ENCODE data around the gene RGSL1. TPM values are rescaled to one million over a fixed set of nuclear protein-coding genes. Genes with fewer than 3 reads are reported as not detected.
"Not testable (repeated sequence)": the region's sequence is repeated elsewhere in the genome, so short reads cannot be mapped to it uniquely, and the experiment has no call there.

The RGSL1 gene
- total RNA-seq, 4 donors from 2014 or later, result 0.42 to 0.61 TPM; not detected in 2

DNA sequence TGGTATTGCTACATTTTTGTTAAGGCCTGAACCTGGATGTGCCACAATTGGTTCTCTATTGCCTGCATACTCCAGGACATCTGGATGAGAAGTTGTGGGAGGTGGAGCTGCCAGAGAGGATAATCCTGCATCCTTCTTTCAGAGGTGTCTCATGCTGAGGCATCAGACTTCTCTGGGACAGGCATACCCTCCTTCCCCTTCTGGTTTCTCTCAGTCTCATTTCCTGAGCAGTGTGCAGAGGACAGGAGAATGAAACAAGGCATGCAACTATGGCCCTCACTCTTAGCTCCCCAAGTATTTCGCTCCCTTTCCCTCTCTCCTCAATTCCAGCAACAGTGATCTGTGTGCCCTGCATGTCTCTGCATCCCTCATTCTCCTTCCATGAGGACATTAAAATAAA, 7.6 kb upstream of the RGSL1 start:
- 78 to 79% methylated on average over 1 of the region's 1 CpG for WGBS, 2 donors
- Histone ChIP-seq H3K4me1 (no peaks in the 10 kb centered on the region), H3K9me3 (peaks cover 0 to 9% (median 0%) of the 10 kb centered on the region in 3 donors), H3K27ac (no peak overlapping the region), H3K27me3 (no peaks in the 10 kb centered on the region), H3K36me3 (no peaks in the 10 kb centered on the region), H3K4me3 (no peak overlapping the region)
- intact Hi-C loops (cut with DNase I), result no loop called here
- no peak for DNase-seq
- TF ChIP-seq, protein P1, sequence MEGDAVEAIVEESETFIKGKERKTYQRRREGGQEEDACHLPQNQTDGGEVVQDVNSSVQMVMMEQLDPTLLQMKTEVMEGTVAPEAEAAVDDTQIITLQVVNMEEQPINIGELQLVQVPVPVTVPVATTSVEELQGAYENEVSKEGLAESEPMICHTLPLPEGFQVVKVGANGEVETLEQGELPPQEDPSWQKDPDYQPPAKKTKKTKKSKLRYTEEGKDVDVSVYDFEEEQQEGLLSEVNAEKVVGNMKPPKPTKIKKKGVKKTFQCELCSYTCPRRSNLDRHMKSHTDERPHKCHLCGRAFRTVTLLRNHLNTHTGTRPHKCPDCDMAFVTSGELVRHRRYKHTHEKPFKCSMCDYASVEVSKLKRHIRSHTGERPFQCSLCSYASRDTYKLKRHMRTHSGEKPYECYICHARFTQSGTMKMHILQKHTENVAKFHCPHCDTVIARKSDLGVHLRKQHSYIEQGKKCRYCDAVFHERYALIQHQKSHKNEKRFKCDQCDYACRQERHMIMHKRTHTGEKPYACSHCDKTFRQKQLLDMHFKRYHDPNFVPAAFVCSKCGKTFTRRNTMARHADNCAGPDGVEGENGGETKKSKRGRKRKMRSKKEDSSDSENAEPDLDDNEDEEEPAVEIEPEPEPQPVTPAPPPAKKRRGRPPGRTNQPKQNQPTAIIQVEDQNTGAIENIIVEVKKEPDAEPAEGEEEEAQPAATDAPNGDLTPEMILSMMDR (IDR thresholded peaks at IDR 0.05), result no peak

DNA sequence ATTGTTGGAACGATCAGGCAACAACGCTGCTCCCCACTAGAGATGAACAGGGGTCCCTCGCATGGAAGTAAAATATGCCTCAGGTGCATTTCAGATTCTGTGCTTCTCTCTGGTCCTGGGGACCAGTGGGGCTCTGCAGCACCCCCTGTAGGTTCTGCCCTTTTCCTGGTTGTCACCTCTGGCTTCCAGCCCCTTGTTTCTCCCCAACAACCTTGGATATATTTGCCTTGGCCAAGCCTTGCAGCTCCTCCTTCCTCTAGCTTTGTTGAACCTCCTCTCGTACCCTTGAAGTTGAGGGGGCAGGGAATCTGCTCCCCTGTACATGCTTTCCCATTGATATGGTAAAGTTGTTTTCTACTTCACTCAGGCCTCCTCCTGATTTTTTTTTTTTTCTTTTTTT, 5.4 kb upstream of the RGSL1 start:
- intact Hi-C loops (cut with DNase I), result no loop called here
- TF ChIP-seq POLR2A (IDR thresholded peaks at IDR 0.05), result no peak
- TF ChIP-seq, protein P1 (IDR thresholded peaks at IDR 0.05), result peak in 1 of 6 experiments; percentile 12
- Histone ChIP-seq H3K4me1 (no peaks in the 10 kb centered on the region), H3K9me3 (no peaks in the 10 kb centered on the region), H3K27me3 (no peaks in the 10 kb centered on the region), H3K4me3 (no peak overlapping the region), H3K36me3 (no peaks in the 10 kb centered on the region), H3K27ac (no peak overlapping the region)
- 45 to 64% methylated on average over 4 of the region's 4 CpGs for WGBS, 2 donors
- no peak for DNase-seq

DNA sequence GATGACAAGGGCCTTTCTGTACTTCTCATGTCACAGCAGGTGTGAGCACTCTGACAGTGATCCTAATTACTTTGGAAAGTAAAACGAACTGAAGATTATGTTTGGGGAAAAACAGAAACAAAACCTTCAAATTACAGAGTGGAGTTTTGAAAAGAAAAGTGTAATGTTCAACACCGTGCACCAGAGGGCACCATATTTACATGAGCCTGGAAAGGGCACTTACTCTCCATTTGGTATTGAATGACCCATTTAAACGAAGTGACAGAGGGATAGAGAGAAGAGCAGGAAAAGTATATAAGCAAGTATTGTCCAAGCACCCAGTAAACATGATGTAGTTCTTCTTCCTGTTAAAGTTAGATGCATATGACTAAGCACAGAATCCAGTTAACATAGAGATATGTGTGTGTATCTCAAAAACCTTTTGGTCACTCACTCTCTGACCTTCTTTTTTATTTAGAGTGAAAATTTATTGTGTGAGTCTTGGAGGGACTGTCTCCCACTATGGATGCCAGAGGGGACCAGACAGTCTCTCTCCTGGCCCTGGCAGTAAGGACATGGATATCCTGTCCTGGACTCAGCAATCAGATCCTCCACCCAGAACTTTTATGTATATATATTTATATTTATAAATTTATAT, 3.8 kb upstream of the RGSL1 start:
- TF ChIP-seq, protein P1 (IDR thresholded peaks at IDR 0.05), result peak in 5 of 6 experiments; percentile 31 to 71 (median 62)
- TF ChIP-seq POLR2A (IDR thresholded peaks at IDR 0.05), result no peak
- Histone ChIP-seq H3K4me1 (no peaks in the 10 kb centered on the region), H3K27ac (no peak overlapping the region), H3K9me3 (no peaks in the 10 kb centered on the region), H3K36me3 (no peaks in the 10 kb centered on the region), H3K4me3 (no peak overlapping the region), H3K27me3 (no peaks in the 10 kb centered on the region)
- no peak for DNase-seq
- WGBS, 2 donors, result 1% methylated on average over 3 of the region's 3 CpGs
- intact Hi-C loops (cut with DNase I), result no loop called here

DNA sequence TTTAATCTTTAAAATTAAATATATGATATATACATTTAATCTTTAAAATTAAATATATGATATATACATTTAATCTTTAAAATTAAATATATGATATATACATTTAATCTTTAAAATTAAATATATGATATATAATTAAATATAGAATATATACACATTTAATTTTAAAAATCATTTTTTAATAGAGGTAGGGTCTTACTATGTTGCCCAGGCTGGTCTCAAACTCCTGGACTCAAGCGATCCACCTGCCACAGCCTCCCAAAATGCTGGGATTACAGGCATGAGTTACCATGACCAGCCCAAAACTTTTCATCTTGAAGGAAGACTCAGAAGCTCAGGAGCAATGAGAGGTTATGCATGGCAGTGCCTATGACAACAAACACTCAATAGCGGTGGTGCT, 2.8 kb upstream of the RGSL1 start:
- intact Hi-C loops (cut with DNase I); H3K27ac ChIP-seq; H3K36me3 ChIP-seq; H3K9me3 ChIP-seq; DNase-seq; H3K27me3 ChIP-seq; H3K4me1 ChIP-seq; H3K4me3 ChIP-seq: not testable (repeated sequence)
- WGBS, 2 donors, result 95 to 96% methylated on average over 2 of the region's 2 CpGs

DNA sequence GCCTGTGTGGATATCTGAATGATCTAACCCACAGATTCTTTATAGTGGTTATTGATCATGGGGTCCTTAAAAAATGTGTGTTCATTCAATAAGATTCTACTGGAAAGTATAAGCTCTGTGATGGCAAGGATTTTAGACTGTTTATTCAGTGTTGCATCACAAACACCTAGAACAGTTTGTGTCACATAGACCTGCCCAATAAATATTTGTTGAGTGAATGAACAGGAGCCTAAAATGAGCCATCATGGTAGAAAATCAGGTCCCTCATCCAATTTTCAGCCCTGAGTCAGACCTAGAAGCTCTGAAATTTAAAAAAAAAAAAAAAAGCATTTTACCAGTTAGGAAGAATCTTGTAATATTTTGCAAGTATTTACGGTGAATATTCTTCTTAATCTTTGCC, 2.3 kb upstream of the RGSL1 start:
- Histone ChIP-seq H3K36me3 (no peaks in the 10 kb centered on the region), H3K27me3 (no peaks in the 10 kb centered on the region), H3K4me3 (no peak overlapping the region), H3K9me3 (no peaks in the 10 kb centered on the region), H3K4me1 (no peaks in the 10 kb centered on the region), H3K27ac (no peak overlapping the region)
- TF ChIP-seq POLR2A (IDR thresholded peaks at IDR 0.05), result no peak
- TF ChIP-seq, protein P1 (IDR thresholded peaks at IDR 0.05), result no peak
- 91 to 96% methylated on average over 1 of the region's 1 CpG for WGBS, 2 donors
- intact Hi-C loops (cut with DNase I), result no loop called here
- no peak for DNase-seq

DNA sequence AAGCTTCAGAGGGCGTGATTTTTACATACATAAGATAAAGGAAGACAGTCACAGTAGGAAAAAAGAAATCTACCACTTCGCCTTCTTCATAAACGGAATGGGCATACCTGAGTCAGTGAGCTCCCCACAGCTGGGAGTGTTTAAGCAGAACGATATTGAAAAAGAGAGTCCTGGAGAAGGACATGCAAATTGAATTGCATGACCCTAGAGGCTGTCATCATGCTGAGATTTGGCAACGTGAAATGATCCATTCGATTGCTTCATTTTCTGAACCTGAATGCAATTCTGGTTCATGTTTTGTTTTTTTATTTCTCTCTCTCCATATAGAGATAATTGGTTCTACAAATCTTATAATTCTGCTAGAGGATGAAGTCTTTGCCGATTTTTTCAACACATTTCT, 3.7 kb downstream of the RGSL1 start:
- no peaks in the 10 kb centered on the region for H3K4me1 ChIP-seq
- no peak overlapping the region for H3K4me3 ChIP-seq
- no peak for TF ChIP-seq POLR2A (IDR thresholded peaks at IDR 0.05)
- TF ChIP-seq, protein P1 (IDR thresholded peaks at IDR 0.05), result no peak
- no peak overlapping the region for H3K27ac ChIP-seq
- no peaks in the 10 kb centered on the region for H3K27me3 ChIP-seq
- H3K36me3 ChIP-seq, result no peaks in the 10 kb centered on the region
- 71 to 72% methylated on average over 7 of the region's 7 CpGs for WGBS, 2 donors
- intact Hi-C loops (cut with DNase I), result no loop called here
- no peaks in the 10 kb centered on the region for H3K9me3 ChIP-seq
- DNase-seq, result no peak
